DOHH2 (cell line): ENCODE measurements around the gene GYS1.
A peak's percentile ranks its signal among the peaks of the same experiment; 100 is the strongest.
"Not testable (repeated sequence)": the region's sequence is repeated elsewhere in the genome, so short reads cannot be mapped to it uniquely, and the experiment has no call there.

Experiments
- H3F3A ChIP-seq: fragments of 200-600 bp; sonication (generic), shearing (Covaris generic); 2 replicates; pipeline ENCODE4 v1.6.0; 2016; ENCODE audit warnings: antibody characterized with exemption, mild to moderate bottlenecking; ENCODE audit not compliant: control insufficient read depth, insufficient read depth
- H3K27ac ChIP-seq: fragments of 200-600 bp; sonication (generic); 2 replicates; pipeline ENCODE4 v1.5.1; 2014; ENCODE audit warnings: low read depth, mild to moderate bottlenecking, low read length, moderate library complexity
- H3K27me3 ChIP-seq: fragments of 200-600 bp; sonication (generic); 2 replicates; pipeline ENCODE4 v1.6.1; 2014; ENCODE audit warnings: mild to moderate bottlenecking, low read length, mixed read lengths; ENCODE audit not compliant: control insufficient read depth
- H3K36me3 ChIP-seq: fragments of 200-600 bp; sonication (generic); 2 replicates; pipeline ENCODE4 v1.6.1; 2014; ENCODE audit warnings: mild to moderate bottlenecking, low read length, moderate library complexity, mixed read lengths; ENCODE audit not compliant: control insufficient read depth
- H3K4me1 ChIP-seq: fragments of 200-600 bp; sonication (generic); 2 replicates; pipeline ENCODE4 v1.6.1; 2014; ENCODE audit warnings: mild to moderate bottlenecking, low read length, mixed read lengths; ENCODE audit not compliant: control insufficient read depth
- H3K4me2 ChIP-seq: fragments of 200-600 bp; sonication (generic); 2 replicates; pipeline ENCODE4 v1.6.0; 2014; ENCODE audit warnings: mild to moderate bottlenecking, low read length, moderate library complexity
- H3K4me3 ChIP-seq: fragments of 200-600 bp; sonication (generic); 2 replicates; pipeline ENCODE4 v1.5.1; 2014; ENCODE audit warnings: mild to moderate bottlenecking, low read length, mixed read lengths
- H3K79me2 ChIP-seq: fragments of 200-600 bp; sonication (generic); 2 replicates; pipeline ENCODE4 v1.6.1; 2014; ENCODE audit warnings: mild to moderate bottlenecking, low read length, mixed read lengths; ENCODE audit not compliant: control insufficient read depth
- H3K9me2 ChIP-seq: fragments of 200-600 bp; sonication (generic); replicated peaks from 2 replicates; pipeline ENCODE4 v1.6.1; 2014; ENCODE audit warnings: mild to moderate bottlenecking, low read length, mixed read lengths; ENCODE audit not compliant: control insufficient read depth
- H3K9me3 ChIP-seq: fragments of 200-600 bp; sonication (generic); 2 replicates; pipeline ENCODE4 v1.6.1; 2014; ENCODE audit warnings: antibody characterized with exemption, low read length, mixed read lengths; ENCODE audit not compliant: control insufficient read depth, insufficient read depth
- H4K20me1 ChIP-seq: fragments of 200-600 bp; sonication (generic); 2 replicates; pipeline ENCODE4 v1.6.0; 2014; ENCODE audit warnings: low read depth, mild to moderate bottlenecking, antibody characterized with exemption, low read length, moderate library complexity; ENCODE audit not compliant: control insufficient read depth, insufficient read depth
- TF ChIP-seq, protein P1 (sequence below): fragments of 200-600 bp; sonication (generic); IDR thresholded peaks from one replicate; pipeline ENCODE4 v1.5.1; 2014; ENCODE audit warnings: antibody characterized with exemption, mild to moderate bottlenecking, low read depth, low read length; ENCODE audit not compliant: poor library complexity, severe bottlenecking

The GYS1 gene

GRCh38 chr19:49036815-49037214 is 43.7 kb upstream of the GYS1 start, which contains the start of gene CGB1:
Gene CGB1, minus strand, starts transcription at chr19:49036895. Its CDS starts 184 bp downstream, at chr19:49036711.
- H3K79me2 ChIP-seq, H3F3A ChIP-seq, H3K27me3 ChIP-seq, H3K9me2 ChIP-seq, H4K20me1 ChIP-seq, H3K9me3 ChIP-seq, H3K36me3 ChIP-seq, H3K4me1 ChIP-seq, H3K4me3 ChIP-seq, H3K4me2 ChIP-seq, H3K27ac ChIP-seq: not testable (repeated sequence)
- TF ChIP-seq, protein P1, sequence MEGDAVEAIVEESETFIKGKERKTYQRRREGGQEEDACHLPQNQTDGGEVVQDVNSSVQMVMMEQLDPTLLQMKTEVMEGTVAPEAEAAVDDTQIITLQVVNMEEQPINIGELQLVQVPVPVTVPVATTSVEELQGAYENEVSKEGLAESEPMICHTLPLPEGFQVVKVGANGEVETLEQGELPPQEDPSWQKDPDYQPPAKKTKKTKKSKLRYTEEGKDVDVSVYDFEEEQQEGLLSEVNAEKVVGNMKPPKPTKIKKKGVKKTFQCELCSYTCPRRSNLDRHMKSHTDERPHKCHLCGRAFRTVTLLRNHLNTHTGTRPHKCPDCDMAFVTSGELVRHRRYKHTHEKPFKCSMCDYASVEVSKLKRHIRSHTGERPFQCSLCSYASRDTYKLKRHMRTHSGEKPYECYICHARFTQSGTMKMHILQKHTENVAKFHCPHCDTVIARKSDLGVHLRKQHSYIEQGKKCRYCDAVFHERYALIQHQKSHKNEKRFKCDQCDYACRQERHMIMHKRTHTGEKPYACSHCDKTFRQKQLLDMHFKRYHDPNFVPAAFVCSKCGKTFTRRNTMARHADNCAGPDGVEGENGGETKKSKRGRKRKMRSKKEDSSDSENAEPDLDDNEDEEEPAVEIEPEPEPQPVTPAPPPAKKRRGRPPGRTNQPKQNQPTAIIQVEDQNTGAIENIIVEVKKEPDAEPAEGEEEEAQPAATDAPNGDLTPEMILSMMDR: peak; percentile 75

DNA sequence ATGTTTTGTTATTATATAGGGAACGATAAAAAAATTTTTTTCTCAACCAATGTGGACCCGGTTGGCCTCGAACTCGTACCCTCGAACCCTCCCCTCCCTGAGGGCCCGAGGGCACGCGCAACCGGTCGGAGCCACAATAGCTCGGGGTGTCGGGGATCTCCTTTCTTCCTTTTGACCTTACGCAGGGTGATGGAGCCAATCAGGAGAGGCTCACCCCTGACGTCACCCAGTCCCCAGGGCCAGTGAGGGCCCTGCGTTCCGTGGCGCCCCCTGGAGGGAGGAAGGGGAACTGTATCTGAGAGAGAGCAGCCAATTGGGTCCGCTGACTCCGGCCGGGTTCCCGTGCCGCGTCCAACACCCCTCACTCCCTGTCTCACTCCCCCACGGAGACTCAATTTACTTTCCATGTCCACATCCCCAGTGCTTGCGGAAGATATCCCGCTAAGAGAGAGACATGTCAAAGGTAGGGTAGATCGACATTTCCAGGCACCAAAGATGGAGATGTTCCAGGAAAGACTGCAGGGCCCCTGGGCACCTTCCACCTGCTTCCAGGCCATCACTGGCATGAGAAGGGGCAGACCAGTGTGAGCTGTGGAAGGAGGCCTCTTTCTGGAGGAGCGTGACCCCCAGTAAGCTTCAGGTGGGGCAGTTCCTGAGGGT is 38.7 kb upstream of the GYS1 start, which contains the start of gene CGB2:
CGB2 (plus strand) TSS at position 249 of the 660 bp plus-strand sequence; CDS start at position 455, 206 bp downstream.
- not testable (repeated sequence) for H3K36me3 ChIP-seq, H3F3A ChIP-seq, H3K4me1 ChIP-seq, H3K4me3 ChIP-seq, H3K27ac ChIP-seq, H3K27me3 ChIP-seq, H3K4me2 ChIP-seq, H3K79me2 ChIP-seq, H3K9me2 ChIP-seq, H4K20me1 ChIP-seq, H3K9me3 ChIP-seq
- TF ChIP-seq, protein P1: peak; percentile 72

- H3K27me3 ChIP-seq, H3K9me2 ChIP-seq, H3K36me3 ChIP-seq, H3K4me1 ChIP-seq, H3K27ac ChIP-seq, H3K9me3 ChIP-seq, H3K4me2 ChIP-seq, H3F3A ChIP-seq, H3K4me3 ChIP-seq, H3K79me2 ChIP-seq, H4K20me1 ChIP-seq: not testable (repeated sequence)
These were observed 37.2 kb upstream of the GYS1 start for GRCh38 chr19:49030323-49030722.

DNA sequence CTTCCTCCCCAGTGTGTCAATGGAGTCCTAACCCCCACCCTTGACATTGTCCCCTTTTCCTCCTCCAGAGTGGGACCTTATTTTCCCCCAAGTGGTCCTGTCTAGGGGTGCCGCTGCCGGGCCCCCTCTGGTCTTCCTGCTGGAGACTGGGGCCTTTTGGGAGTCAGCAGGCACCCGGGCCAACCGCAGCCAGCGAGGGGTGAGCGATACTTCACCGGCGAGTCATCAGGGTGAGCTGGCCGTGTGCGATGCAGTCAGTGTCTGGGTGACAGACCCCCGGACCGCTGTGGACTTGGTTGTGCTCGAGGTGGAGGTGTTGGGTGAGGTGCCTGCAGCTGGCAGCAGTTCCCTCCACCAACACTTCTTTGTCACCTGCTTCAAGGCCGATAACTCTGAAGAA is 36.6 kb upstream of the GYS1 start:
- not testable (repeated sequence) for H3K4me2 ChIP-seq, H3K9me2 ChIP-seq, H3F3A ChIP-seq, H3K9me3 ChIP-seq, H3K27me3 ChIP-seq, H3K4me1 ChIP-seq, H3K36me3 ChIP-seq, H3K79me2 ChIP-seq, H3K27ac ChIP-seq, H3K4me3 ChIP-seq, H4K20me1 ChIP-seq

GRCh38 chr19:49028686-49029085 is 35.6 kb upstream of the GYS1 start:
- not testable (repeated sequence) for H3K27me3 ChIP-seq, H3K4me3 ChIP-seq, H4K20me1 ChIP-seq, H3K36me3 ChIP-seq, H3F3A ChIP-seq, H3K9me3 ChIP-seq, H3K4me1 ChIP-seq, H3K9me2 ChIP-seq, H3K79me2 ChIP-seq, H3K4me2 ChIP-seq, H3K27ac ChIP-seq

DNA sequence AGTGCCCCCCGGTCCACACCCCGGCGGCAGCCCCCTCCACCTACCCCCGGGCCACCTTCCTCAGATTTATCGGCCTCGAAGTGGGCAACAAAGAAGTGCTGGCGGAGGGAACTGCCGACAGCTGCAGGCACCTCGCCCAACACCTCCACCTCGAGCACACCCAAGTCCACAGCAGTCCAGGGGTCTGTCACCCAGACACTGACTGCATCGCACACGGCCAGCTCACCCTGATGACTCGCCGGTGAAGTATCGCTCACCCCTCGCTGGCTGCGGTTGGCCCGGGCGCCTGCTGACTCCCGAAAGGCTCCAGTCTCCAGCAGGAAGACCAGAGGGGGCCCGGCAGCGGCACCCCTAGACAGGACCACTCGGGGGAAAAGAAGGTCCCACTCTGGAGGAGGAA is 32.5 kb upstream of the GYS1 start:
- H3K27ac ChIP-seq, H3K9me2 ChIP-seq, H3K27me3 ChIP-seq, H4K20me1 ChIP-seq, H3K4me3 ChIP-seq, H3F3A ChIP-seq, H3K36me3 ChIP-seq, H3K4me2 ChIP-seq, H3K79me2 ChIP-seq, H3K9me3 ChIP-seq: not testable (repeated sequence)
- H3K4me1 ChIP-seq: peaks cover 11% of the 10 kb centered on the region

DNA sequence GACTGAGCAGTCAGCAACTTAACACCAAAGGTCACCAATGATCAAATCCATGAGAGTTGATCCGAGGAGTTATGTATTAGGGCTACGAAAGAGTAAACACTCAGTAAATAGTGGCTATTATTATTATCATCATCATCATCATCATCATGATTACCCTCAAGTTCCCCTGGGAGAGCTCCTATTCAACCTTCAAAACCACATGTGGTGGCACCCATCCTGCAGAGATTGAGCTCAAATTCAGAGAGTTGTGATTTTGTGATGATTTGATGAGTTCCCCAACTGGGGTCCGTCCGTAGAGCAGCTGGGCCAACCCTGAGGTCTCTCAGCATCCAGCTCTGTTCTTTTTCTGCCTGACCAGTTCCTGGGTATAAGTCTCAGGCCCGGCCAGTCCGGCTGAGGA is 32.0 kb upstream of the GYS1 start:
- not testable (repeated sequence) for H3K36me3 ChIP-seq, H4K20me1 ChIP-seq, H3K9me2 ChIP-seq, H3K4me2 ChIP-seq, H3K27me3 ChIP-seq, H3K4me3 ChIP-seq, H3K79me2 ChIP-seq, H3K9me3 ChIP-seq, H3K27ac ChIP-seq, H3F3A ChIP-seq
- peaks cover 16% of the 10 kb centered on the region for H3K4me1 ChIP-seq
